ENCODE results near the gene YTHDF1. TPM values are rescaled to one million over a fixed set of nuclear protein-coding genes. Genes with fewer than 3 reads are reported as not detected.
A peak's percentile ranks its signal among the peaks of the same experiment; 100 is the strongest.

The YTHDF1 gene
- total RNA-seq, 6 donors from 2014 or later: 29.3 to 42.1 (median 31.6) TPM

GRCh38 chr20:63151554-63152321, 64.2 kb downstream of the YTHDF1 start:
- Histone ChIP-seq H3K27me3 (peaks cover 0 to 12% (median 0%) of the 10 kb centered on the region in 4 donors), H3K36me3 (no peaks in the 10 kb centered on the region), H3K9me3 (peaks cover 5 to 16% (median 11%) of the 10 kb centered on the region in 4 donors), H3K4me1 (no peaks in the 10 kb centered on the region), H3K4me3 (no peak overlapping the region), H3K27ac (no peak overlapping the region)
- TF ChIP-seq CTCF (IDR thresholded peaks at IDR 0.05) (no peak), POLR2A (IDR thresholded peaks at IDR 0.05) (no peak)
- ATAC-seq (ENCODE audit: low FRiP score in 2 of 2) (no peak), DNase-seq (peak in 1 of 2 donors; percentile 66)
- WGBS, 2 donors: 48 to 55% methylated on average over 32 to 39 of the region's 40 CpGs

GRCh38 chr20:63150911-63151531, 64.9 kb downstream of the YTHDF1 start:
- H3K4me3 ChIP-seq: no peak overlapping the region
- H3K4me1 ChIP-seq: no peaks in the 10 kb centered on the region
- 72 to 81% methylated on average over 10 to 15 of the region's 23 CpGs for WGBS, 2 donors
- no peaks in the 10 kb centered on the region for H3K36me3 ChIP-seq
- TF ChIP-seq EP300 (IDR thresholded peaks at IDR 0.05) (no peak), CTCF (IDR thresholded peaks at IDR 0.05) (no peak), POLR2AphosphoS5 (IDR thresholded peaks at IDR 0.05) (no peak), POLR2A (IDR thresholded peaks at IDR 0.05) (no peak)
- H3K27ac ChIP-seq: no peak overlapping the region
- H3K9me3 ChIP-seq: peaks cover 5 to 16% (median 11%) of the 10 kb centered on the region in 4 donors
- DNase-seq (peak in 1 of 2 donors; percentile 70), ATAC-seq (ENCODE audit: low FRiP score in 2 of 2) (no peak)
- H3K27me3 ChIP-seq: peaks cover 0 to 12% (median 0%) of the 10 kb centered on the region in 4 donors

DNA sequence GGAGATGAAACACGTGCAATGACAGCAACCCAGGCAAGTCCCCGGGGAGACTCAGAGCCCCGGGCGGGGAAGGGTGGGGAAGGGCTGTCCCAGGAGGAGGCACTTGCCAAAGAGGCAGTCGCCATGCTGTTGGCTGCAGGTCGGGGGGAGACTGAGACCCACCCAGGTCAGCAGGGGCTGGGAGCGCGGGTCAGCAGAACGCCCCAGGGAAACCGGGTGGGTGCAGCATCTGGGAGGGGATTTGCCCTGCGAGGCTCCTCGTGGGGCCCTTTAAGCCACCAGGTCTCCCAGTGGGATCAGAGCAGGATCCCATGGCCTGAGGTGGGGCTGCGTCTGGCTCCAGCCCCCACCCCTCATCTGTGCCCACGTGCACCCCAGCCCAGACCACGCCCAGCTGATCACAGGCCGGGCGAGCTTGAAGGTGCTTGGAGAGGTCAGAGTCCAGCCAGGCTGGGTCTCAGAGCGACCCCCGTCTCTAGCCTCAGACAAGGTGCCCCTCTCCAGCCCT, 65.5 kb downstream of the YTHDF1 start:
- peak in 1 of 2 donors; percentile 62 for DNase-seq
- Histone ChIP-seq H3K36me3 (no peaks in the 10 kb centered on the region), H3K9me3 (peaks cover 5 to 16% (median 11%) of the 10 kb centered on the region in 4 donors), H3K4me3 (no peak overlapping the region), H3K27ac (no peak overlapping the region), H3K27me3 (peaks cover 0 to 9% (median 0%) of the 10 kb centered on the region in 4 donors), H3K4me1 (no peaks in the 10 kb centered on the region)
- 79 to 82% methylated on average over 17 to 19 of the region's 19 CpGs for WGBS, 2 donors
- TF ChIP-seq CTCF (IDR thresholded peaks at IDR 0.05) (no peak), POLR2AphosphoS5 (IDR thresholded peaks at IDR 0.05) (no peak), EP300 (IDR thresholded peaks at IDR 0.05) (no peak), POLR2A (IDR thresholded peaks at IDR 0.05) (no peak)
- ATAC-seq (ENCODE audit: low FRiP score in 2 of 2): no peak

GRCh38 chr20:63149531-63150192, 66.3 kb downstream of the YTHDF1 start:
- WGBS, 2 donors: 63 to 64% methylated on average over 13 of the region's 13 CpGs
- Histone ChIP-seq H3K9me3 (peaks cover 5 to 16% (median 11%) of the 10 kb centered on the region in 4 donors), H3K27ac (no peak overlapping the region), H3K4me1 (no peaks in the 10 kb centered on the region), H3K36me3 (no peaks in the 10 kb centered on the region), H3K27me3 (peaks cover 0 to 7% (median 0%) of the 10 kb centered on the region in 4 donors), H3K4me3 (no peak overlapping the region)
- ATAC-seq (ENCODE audit: low FRiP score in 2 of 2) (no peak), DNase-seq (no peak)
- TF ChIP-seq EP300 (IDR thresholded peaks at IDR 0.05) (no peak), CTCF (IDR thresholded peaks at IDR 0.05) (no peak), POLR2A (IDR thresholded peaks at IDR 0.05) (no peak), POLR2AphosphoS5 (IDR thresholded peaks at IDR 0.05) (no peak)

All from upper lobe of left lung (tissue), 6 donors.